ENCODE measurements around the gene BICD2. TPM values are rescaled to one million over a fixed set of nuclear protein-coding genes. Genes with fewer than 3 reads are reported as not detected.

The BICD2 gene
- total RNA-seq, 2 experiments from 2014 or later, result 13.3 to 14.2 TPM

DNA sequence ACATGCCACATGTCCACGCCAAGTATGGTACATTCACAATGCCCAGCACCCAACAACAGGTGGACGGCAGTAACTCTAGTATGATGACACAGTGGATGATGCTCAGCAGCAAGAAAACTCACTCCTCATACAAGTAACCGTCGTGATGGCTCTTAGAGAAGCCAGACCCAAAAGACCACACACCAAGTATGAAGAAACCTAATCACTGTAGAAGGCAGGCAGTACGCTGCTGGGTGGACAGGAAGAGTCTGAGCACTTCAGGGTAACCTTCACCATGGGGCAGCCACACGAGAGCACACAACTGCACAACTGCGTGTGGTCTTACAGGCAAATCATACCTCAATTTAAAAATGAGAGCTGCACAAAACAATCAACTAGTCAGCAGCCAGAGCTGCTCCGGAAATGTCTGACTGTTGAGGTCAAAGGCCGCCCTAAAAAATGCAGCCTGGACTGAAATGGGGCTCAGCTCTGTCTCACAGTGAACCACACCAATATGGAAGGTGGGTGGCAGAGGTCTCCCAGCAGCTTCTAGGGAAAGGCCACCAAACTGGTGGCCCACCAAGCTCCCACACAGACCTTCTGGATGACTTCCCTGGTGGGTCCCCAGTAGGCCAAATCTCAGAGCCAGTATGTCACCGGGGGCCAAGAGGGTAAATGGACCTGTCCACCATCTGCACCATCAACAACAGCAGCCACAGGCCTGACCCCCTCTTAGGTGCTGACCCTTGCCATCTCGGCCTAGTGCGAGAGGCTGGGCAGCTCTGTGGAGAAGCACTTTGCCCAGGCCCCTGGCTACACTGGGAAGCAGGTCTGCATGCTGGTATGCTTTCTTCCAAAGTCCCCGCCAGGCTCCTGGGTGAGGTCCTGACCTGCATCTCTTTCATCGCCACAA is 17.8 kb downstream of the BICD2 start:
- H3K27ac Mint-ChIP-seq, result peak overlapping the region; percentile 20
- POLR2A ChIA-PET, result no interaction called here
- no peaks in the 10 kb centered on the region for H3K9me3 Mint-ChIP-seq (ENCODE audit: low read depth)
- H3K36me3 Mint-ChIP-seq (ENCODE audit: low read depth), result no peaks in the 10 kb centered on the region
- CTCF ChIA-PET, result interaction anchor here (0.7 to 1.7 kb wide), 3 partner anchors 9 to 44 kb away, joined by 3 read pairs; no protein-coding TSS in a partner anchor
- H3K4me3 Mint-ChIP-seq, result no peak overlapping the region
- intact Hi-C loops (cut with DNase I, micrococcal nuclease), result no loop called here
- DNase-seq, result no peak
- H3K4me1 Mint-ChIP-seq, result peaks cover 55% of the 10 kb centered on the region
- H3K27me3 Mint-ChIP-seq, result no peaks in the 10 kb centered on the region
- no peak for ATAC-seq

GRCh38 chr9:92745881-92746280 is 18.8 kb downstream of the BICD2 start:
- H3K4me3 Mint-ChIP-seq, result no peak overlapping the region
- ChIA-PET POLR2A (no interaction called here), CTCF (no interaction called here)
- no peaks in the 10 kb centered on the region for H3K27me3 Mint-ChIP-seq
- H3K27ac Mint-ChIP-seq, result no peak overlapping the region
- H3K9me3 Mint-ChIP-seq (ENCODE audit: low read depth), result no peaks in the 10 kb centered on the region
- no peak for DNase-seq
- ATAC-seq, result no peak
- no peaks in the 10 kb centered on the region for H3K36me3 Mint-ChIP-seq (ENCODE audit: low read depth)
- intact Hi-C loops (cut with DNase I, micrococcal nuclease), result no loop called here
- peaks cover 60% of the 10 kb centered on the region for H3K4me1 Mint-ChIP-seq

DNA sequence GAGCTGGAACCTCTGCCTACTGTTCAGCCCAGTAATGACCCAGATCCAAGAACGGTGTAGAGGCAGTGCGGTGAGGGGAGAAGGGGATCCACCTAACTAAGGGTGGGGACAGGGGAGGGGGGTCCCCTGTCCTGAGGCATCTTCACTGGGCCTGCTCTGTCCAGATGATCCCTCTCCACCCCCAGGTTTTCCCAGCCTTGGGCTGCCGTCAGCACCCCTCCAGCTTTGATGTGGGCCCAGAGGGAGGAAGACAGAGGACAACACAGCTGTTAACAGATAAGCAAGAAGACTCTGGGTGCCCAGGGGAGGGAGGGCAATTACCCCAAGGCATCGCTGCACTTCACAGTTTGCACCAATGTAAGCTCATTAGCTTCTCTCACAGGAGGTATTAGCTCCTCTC is 19.3 kb downstream of the BICD2 start:
- H3K4me1 Mint-ChIP-seq, result peaks cover 61% of the 10 kb centered on the region
- ATAC-seq (no peak), DNase-seq (no peak)
- H3K27me3 Mint-ChIP-seq, result no peaks in the 10 kb centered on the region
- no peak overlapping the region for H3K4me3 Mint-ChIP-seq
- intact Hi-C loops (cut with DNase I, micrococcal nuclease), result no loop called here
- no peaks in the 10 kb centered on the region for H3K9me3 Mint-ChIP-seq (ENCODE audit: low read depth)
- H3K27ac Mint-ChIP-seq, result no peak overlapping the region
- ChIA-PET CTCF (no interaction called here), POLR2A (no interaction called here)
- no peaks in the 10 kb centered on the region for H3K36me3 Mint-ChIP-seq (ENCODE audit: low read depth)

- CTCF ChIA-PET, result interaction anchor here (0.5 to 0.7 kb wide), 2 partner anchors 87 to 485 kb away, joined by 3 read pairs; no protein-coding TSS in a partner anchor
- no peaks in the 10 kb centered on the region for H3K36me3 Mint-ChIP-seq (ENCODE audit: low read depth)
- peaks cover 80% of the 10 kb centered on the region for H3K4me1 Mint-ChIP-seq
- POLR2A ChIA-PET, result no interaction called here
- H3K9me3 Mint-ChIP-seq (ENCODE audit: low read depth), result no peaks in the 10 kb centered on the region
- H3K27ac Mint-ChIP-seq, result peak overlapping the region; percentile 43
- DNase-seq (no peak), ATAC-seq (no peak)
- no peaks in the 10 kb centered on the region for H3K27me3 Mint-ChIP-seq
- no peak overlapping the region for H3K4me3 Mint-ChIP-seq
- intact Hi-C loops (cut with DNase I, micrococcal nuclease), result no loop called here
Measured at GRCh38 chr9:92740969-92741368, 23.7 kb downstream of the BICD2 start.

- DNase-seq (no peak), ATAC-seq (no peak)
- peak overlapping the region; percentile 63 for H3K27ac Mint-ChIP-seq
- no peaks in the 10 kb centered on the region for H3K9me3 Mint-ChIP-seq (ENCODE audit: low read depth)
- no peak overlapping the region for H3K4me3 Mint-ChIP-seq
- ChIA-PET POLR2A (no interaction called here), CTCF (interaction anchor here (0.5 to 0.7 kb wide), 2 partner anchors 88 to 485 kb away, joined by 3 read pairs; no protein-coding TSS in a partner anchor)
- H3K4me1 Mint-ChIP-seq, result peaks cover 80% of the 10 kb centered on the region
- intact Hi-C loops (cut with DNase I, micrococcal nuclease), result no loop called here
- H3K27me3 Mint-ChIP-seq, result no peaks in the 10 kb centered on the region
- no peaks in the 10 kb centered on the region for H3K36me3 Mint-ChIP-seq (ENCODE audit: low read depth)
Measured at GRCh38 chr9:92740446-92740961, 24.1 kb downstream of the BICD2 start.

GRCh38 chr9:92740009-92740408 is 24.6 kb downstream of the BICD2 start:
- H3K4me3 Mint-ChIP-seq, result no peak overlapping the region
- DNase-seq, result no peak
- H3K9me3 Mint-ChIP-seq (ENCODE audit: low read depth), result no peaks in the 10 kb centered on the region
- ATAC-seq, result no peak
- ChIA-PET POLR2A (interaction anchor here (0.6 kb wide), 1 partner anchor 589 kb away, joined by 3 read pairs; no protein-coding TSS in a partner anchor), CTCF (no interaction called here)
- peaks cover 78% of the 10 kb centered on the region for H3K4me1 Mint-ChIP-seq
- intact Hi-C loops (cut with DNase I, micrococcal nuclease), result no loop called here
- no peaks in the 10 kb centered on the region for H3K27me3 Mint-ChIP-seq
- H3K36me3 Mint-ChIP-seq (ENCODE audit: low read depth), result no peaks in the 10 kb centered on the region
- peak overlapping the region; percentile 63 for H3K27ac Mint-ChIP-seq

GRCh38 chr9:92739346-92739970 is 25.2 kb downstream of the BICD2 start:
- Mint-ChIP-seq H3K4me1 (peaks cover 77% of the 10 kb centered on the region), H3K9me3 (ENCODE audit: low read depth) (no peaks in the 10 kb centered on the region), H3K27ac (no peak overlapping the region), H3K4me3 (no peak overlapping the region), H3K36me3 (ENCODE audit: low read depth) (no peaks in the 10 kb centered on the region), H3K27me3 (no peaks in the 10 kb centered on the region)
- ATAC-seq (no peak), DNase-seq (no peak)
- intact Hi-C loops (cut with DNase I, micrococcal nuclease), result no loop called here
- POLR2A ChIA-PET, result interaction anchor here (0.6 kb wide), 2 partner anchors 86 to 590 kb away, joined by 3 read pairs; no protein-coding TSS in a partner anchor
- CTCF ChIA-PET, result no interaction called here

DNA sequence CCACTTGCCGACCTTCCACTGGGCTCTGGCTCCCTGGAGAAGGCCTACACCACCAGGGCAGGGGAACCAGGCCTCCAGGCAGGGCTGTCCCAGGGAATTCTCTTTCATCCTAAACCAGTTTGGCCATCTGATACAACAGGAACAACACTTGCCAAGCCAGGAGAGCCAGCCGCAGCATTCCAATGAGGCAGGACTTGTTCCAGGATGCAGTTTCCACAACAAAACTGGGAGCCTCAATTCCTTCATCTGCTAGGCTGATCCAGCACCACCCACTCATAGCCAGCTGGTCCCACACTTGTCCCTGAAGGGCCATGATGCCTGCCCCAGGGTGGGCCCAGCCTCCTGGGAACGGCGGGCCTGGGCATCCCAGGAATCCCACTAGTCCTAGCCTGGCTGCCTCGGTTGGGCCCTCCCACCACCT is 26.0 kb downstream of the BICD2 start:
- intact Hi-C loops (cut with DNase I, micrococcal nuclease), result no loop called here
- peaks cover 73% of the 10 kb centered on the region for H3K4me1 Mint-ChIP-seq
- no peak overlapping the region for H3K27ac Mint-ChIP-seq
- ChIA-PET POLR2A (interaction anchor here (0.6 kb wide), 1 partner anchor 87 kb away, joined by 3 read pairs; no protein-coding TSS in a partner anchor), CTCF (no interaction called here)
- ATAC-seq (no peak), DNase-seq (no peak)
- no peaks in the 10 kb centered on the region for H3K9me3 Mint-ChIP-seq (ENCODE audit: low read depth)
- H3K4me3 Mint-ChIP-seq, result no peak overlapping the region
- H3K36me3 Mint-ChIP-seq (ENCODE audit: low read depth), result no peaks in the 10 kb centered on the region
- H3K27me3 Mint-ChIP-seq, result no peaks in the 10 kb centered on the region

- H3K4me3 Mint-ChIP-seq, result no peak overlapping the region
- no peak for DNase-seq
- no peak overlapping the region for H3K27ac Mint-ChIP-seq
- H3K36me3 Mint-ChIP-seq (ENCODE audit: low read depth), result no peaks in the 10 kb centered on the region
- H3K27me3 Mint-ChIP-seq, result no peaks in the 10 kb centered on the region
- ATAC-seq, result no peak
- intact Hi-C loops (cut with DNase I, micrococcal nuclease), result no loop called here
- H3K4me1 Mint-ChIP-seq, result peaks cover 69% of the 10 kb centered on the region
- ChIA-PET POLR2A (no interaction called here), CTCF (interaction anchor here (0.6 to 2.7 kb wide), 3 partner anchors 10 to 53 kb away, joined by 3 to 7 read pairs (median 3); no protein-coding TSS in a partner anchor)
- H3K9me3 Mint-ChIP-seq (ENCODE audit: low read depth), result no peaks in the 10 kb centered on the region
Measured at GRCh38 chr9:92737611-92738299, 26.9 kb downstream of the BICD2 start.

GRCh38 chr9:92737216-92737606 is 27.4 kb downstream of the BICD2 start:
- ATAC-seq, result no peak
- Mint-ChIP-seq H3K9me3 (ENCODE audit: low read depth) (no peaks in the 10 kb centered on the region), H3K27me3 (no peaks in the 10 kb centered on the region), H3K4me1 (peaks cover 65% of the 10 kb centered on the region), H3K27ac (peak overlapping the region; percentile 39), H3K36me3 (ENCODE audit: low read depth) (no peaks in the 10 kb centered on the region), H3K4me3 (no peak overlapping the region)
- ChIA-PET POLR2A (no interaction called here), CTCF (interaction anchor here (2.7 kb wide), 1 partner anchor 20 kb away, joined by 7 read pairs; no protein-coding TSS in a partner anchor)
- DNase-seq, result no peak
- intact Hi-C loops (cut with DNase I, micrococcal nuclease), result no loop called here

- CTCF ChIA-PET, result interaction anchor here (2.7 kb wide), 1 partner anchor 20 kb away, joined by 7 read pairs; no protein-coding TSS in a partner anchor
- peaks cover 67% of the 10 kb centered on the region for H3K4me1 Mint-ChIP-seq
- POLR2A ChIA-PET, result interaction anchor here (0.6 kb wide), 1 partner anchor 753 kb away, joined by 7 read pairs; no protein-coding TSS in a partner anchor
Measured at GRCh38 chr9:92736563-92737215, 27.9 kb downstream of the BICD2 start.

More at GRCh38 chr9:92736563-92737215, 27.9 kb downstream of the BICD2 start:
- Mint-ChIP-seq H3K27ac (no peak overlapping the region), H3K4me3 (no peak overlapping the region), H3K36me3 (ENCODE audit: low read depth) (no peaks in the 10 kb centered on the region), H3K9me3 (ENCODE audit: low read depth) (no peaks in the 10 kb centered on the region), H3K27me3 (no peaks in the 10 kb centered on the region)
- intact Hi-C loops (cut with DNase I, micrococcal nuclease), result no loop called here
- DNase-seq (no peak), ATAC-seq (no peak)

Measured in activated CD4-positive, alpha-beta T cell treated with anti-CD3 and anti-CD28 coated beads for 36 hours (primary cell).